Mucosa of gallbladder (tissue), 1 donor: ENCODE results near the gene LYPD6B. TPM values are rescaled to one million over a fixed set of nuclear protein-coding genes. Genes with fewer than 3 reads are reported as not detected.

Source experiments
- DNase-seq: peaks from one replicate; pipeline ENCODE4 v3.0.0-alpha.2; 2020; ENCODE audit warnings: low spot score
- total RNA-seq: library from RNA; stranded (reverse); gene quantifications from one replicate; pipeline ENCODE4 v1.2.1, GENCODE V29; 2021
- donor health status: DM: no; HTN: no; CAD: no.

The LYPD6B gene
- 98.5 TPM for total RNA-seq

GRCh38 chr2:149038442-149039212 lies at the start of gene LYPD6B:
Gene LYPD6B (plus strand): TSS chr2:149038699. CDS start chr2:149130949, 92,250 bp downstream.
- peak; percentile 71 for DNase-seq

GRCh38 chr2:148989882-148990493 lies 48.5 kb upstream of the LYPD6B start:
- peak; percentile 72 for DNase-seq

GRCh38 chr2:148990968-148991367 lies 47.5 kb upstream of the LYPD6B start:
- no peak for DNase-seq

- DNase-seq, result no peak
Observed at GRCh38 chr2:148992448-148992847, 46.1 kb upstream of the LYPD6B start.

- no peak for DNase-seq
Observed at GRCh38 chr2:148993351-148993750, 45.1 kb upstream of the LYPD6B start.

- peak; percentile 25 for DNase-seq
Observed at GRCh38 chr2:148994341-148994740, 44.2 kb upstream of the LYPD6B start.

- DNase-seq, result no peak
Observed at GRCh38 chr2:148996805-148997204, 41.7 kb upstream of the LYPD6B start.

- DNase-seq, result no peak
Observed at GRCh38 chr2:148998165-148998830, 40.2 kb upstream of the LYPD6B start.

GRCh38 chr2:148998831-148999200 lies 39.7 kb upstream of the LYPD6B start:
- DNase-seq, result no peak

GRCh38 chr2:148999451-148999921 lies 39.0 kb upstream of the LYPD6B start:
- no peak for DNase-seq

- no peak for DNase-seq
Observed at GRCh38 chr2:149000158-149000938, 38.2 kb upstream of the LYPD6B start.

GRCh38 chr2:149001496-149001895 lies 37.0 kb upstream of the LYPD6B start:
- DNase-seq, result no peak

GRCh38 chr2:149002378-149002890 lies 36.1 kb upstream of the LYPD6B start:
- DNase-seq, result no peak

GRCh38 chr2:149002891-149003740 lies 35.4 kb upstream of the LYPD6B start:
- DNase-seq, result no peak

GRCh38 chr2:149004836-149005235 lies 33.7 kb upstream of the LYPD6B start:
- DNase-seq, result no peak

GRCh38 chr2:149005471-149006077 lies 32.9 kb upstream of the LYPD6B start:
- no peak for DNase-seq

GRCh38 chr2:149006883-149007543 lies 31.5 kb upstream of the LYPD6B start:
- DNase-seq, result no peak

GRCh38 chr2:149008381-149008780 lies 30.1 kb upstream of the LYPD6B start:
- DNase-seq, result no peak

- no peak for DNase-seq
Observed at GRCh38 chr2:149009576-149010461, 28.7 kb upstream of the LYPD6B start.
